Measurements from ENCODE around the gene SMIM14. TPM values are rescaled to one million over a fixed set of nuclear protein-coding genes. Genes with fewer than 3 reads are reported as not detected.
"Not testable (repeated sequence)": the region's sequence is repeated elsewhere in the genome, so short reads cannot be mapped to it uniquely, and the experiment has no call there.

Gene SMIM14
- total RNA-seq, 2 donors from 2014 or later, result 95.3 to 98.0 TPM

GRCh38 chr4:39518484-39518883 is 120.2 kb downstream of the SMIM14 start:
- intact Hi-C loops (cut with DNase I), result no loop called here
- DNase-seq (ENCODE audit: low spot score), result no peak

GRCh38 chr4:39516407-39516966 is 122.2 kb downstream of the SMIM14 start:
- DNase-seq (ENCODE audit: low spot score), result no peak
- intact Hi-C loops (cut with DNase I), result no loop called here

- DNase-seq (ENCODE audit: low spot score); intact Hi-C loops (cut with DNase I): not testable (repeated sequence)
Observed at GRCh38 chr4:39515669-39516401, 122.8 kb downstream of the SMIM14 start.

- intact Hi-C loops (cut with DNase I), result no loop called here
- no peak for DNase-seq (ENCODE audit: low spot score)
Observed at GRCh38 chr4:39514888-39515401, 123.7 kb downstream of the SMIM14 start.

GRCh38 chr4:39514266-39514665 is 124.4 kb downstream of the SMIM14 start:
- DNase-seq (ENCODE audit: low spot score); intact Hi-C loops (cut with DNase I): not testable (repeated sequence)

- no peak for DNase-seq (ENCODE audit: low spot score)
Observed at GRCh38 chr4:39510348-39510929, 128.2 kb downstream of the SMIM14 start.

GRCh38 chr4:39505581-39505980 is 133.1 kb downstream of the SMIM14 start:
- intact Hi-C loops (cut with DNase I), result no loop called here
- no peak for DNase-seq (ENCODE audit: low spot score)

More at GRCh38 chr4:39510348-39510929, 128.2 kb downstream of the SMIM14 start:
- intact Hi-C loops (cut with DNase I), result no loop called here

GRCh38 chr4:39504538-39504937 is 134.1 kb downstream of the SMIM14 start:
- no peak for DNase-seq (ENCODE audit: low spot score)
- intact Hi-C loops (cut with DNase I), result no loop called here

- intact Hi-C loops (cut with DNase I); DNase-seq (ENCODE audit: low spot score): not testable (repeated sequence)
Observed at GRCh38 chr4:39502664-39503035, 136.0 kb downstream of the SMIM14 start.

GRCh38 chr4:39502019-39502663 is 136.5 kb downstream of the SMIM14 start:
- intact Hi-C loops (cut with DNase I), result no loop called here
- DNase-seq (ENCODE audit: low spot score), result no peak

- intact Hi-C loops (cut with DNase I), result no loop called here
- DNase-seq (ENCODE audit: low spot score), result no peak
Observed at GRCh38 chr4:39498727-39499020, 140.0 kb downstream of the SMIM14 start.

- DNase-seq (ENCODE audit: low spot score), result no peak
- intact Hi-C loops (cut with DNase I), result loop anchor here in 1 of 2 donors (2.0 kb wide), 1 partner anchor 57 kb away; no protein-coding TSS in a partner anchor
Observed at GRCh38 chr4:39497909-39498726, 140.5 kb downstream of the SMIM14 start.

Other genes with a start within 250 kb of the SMIM14 start
- not detected for gene KLB, start 231.9 kb downstream of the SMIM14 start, total RNA-seq
- 1,000 to 10,000 TPM; 1,546 to 2,356 TPM for gene RPL9, start 179.9 kb downstream of the SMIM14 start, total RNA-seq
- 10 to 100 TPM in 1 of 2 donors, 1 to 10 TPM in 1; 9.2 to 12.8 TPM for gene LIAS, start 179.8 kb downstream of the SMIM14 start, total RNA-seq
- 100 to 1,000 TPM; 107 to 167 TPM for gene UGDH, start 111.4 kb downstream of the SMIM14 start, total RNA-seq
- gene UBE2K, start 59.3 kb upstream of the SMIM14 start, total RNA-seq, result 10 to 100 TPM; 52.4 to 71.9 TPM

Measured in posterior vena cava (tissue), 2 donors.